Gastrocnemius medialis (tissue), 4 donors: Measurements from ENCODE around the gene TAOK3. TPM values are rescaled to one million over a fixed set of nuclear protein-coding genes. Genes with fewer than 3 reads are reported as not detected.
A peak's percentile ranks its signal among the peaks of the same experiment; 100 is the strongest.

ENCODE experiments used
- ATAC-seq, 2 donors: fragments of 150-250 bp; one replicate each; pipeline ENCODE4 v1.9.1; 2016
- DNase-seq, 2 donors: peaks; one replicate each; pipeline ENCODE4 v3.0.0-alpha.2; 2019
- H3K27ac ChIP-seq, 4 donors: fragments of 200-600 bp; sonication (generic); 1 replicate in 1 of 4; 2 replicates in 3 of 4; pipeline ENCODE4 v1.5.1; 2016 to 2018; ENCODE audit warnings: mild to moderate bottlenecking in 2 of 4, moderate library complexity in 1 of 4
- H3K27me3 ChIP-seq, 3 donors: fragments of 200-600 bp; sonication (generic) in 2 of 3; 1 replicate in 1 of 3; 2 replicates in 2 of 3; pipeline versions ENCODE4 v1.5.1 to v1.6.0; 2016 to 2019; ENCODE audit warnings: mild to moderate bottlenecking in 1 of 3, moderate library complexity in 1 of 3
- H3K36me3 ChIP-seq, 2 donors: fragments of 200-600 bp; sonication (generic) in 1 of 2; one replicate each; pipeline ENCODE4 v1.5.1; 2017 to 2018
- H3K4me1 ChIP-seq, 2 donors: fragments of 200-600 bp; sonication (generic) in 1 of 2; one replicate each; pipeline ENCODE4 v1.5.1; 2016 to 2017; ENCODE audit warnings: mild to moderate bottlenecking in 2 of 2
- H3K4me3 ChIP-seq, 4 donors: fragments of 200-600 bp; sonication (generic) in 3 of 4; 1 replicate in 1 of 4; 2 replicates in 3 of 4; pipeline ENCODE4 v1.5.1; 2016 to 2019; ENCODE audit warnings: mild to moderate bottlenecking in 2 of 4
- H3K9me3 ChIP-seq, 3 donors: fragments of 200-600 bp; sonication (generic) in 2 of 3; 1 replicate in 1 of 3; 2 replicates in 2 of 3; pipeline ENCODE4 v1.5.1; 2016 to 2019
- POLR2A ChIP-seq, 2 donors: fragments of 450-650 bp; IDR thresholded peaks; one replicate each; pipeline ENCODE4 v1.6.1; 2017; ENCODE audit warnings: antibody characterized with exemption in 2 of 2, mild to moderate bottlenecking in 2 of 2, moderate library complexity in 2 of 2
- in situ Hi-C, 4 donors: fragments of 200-750 bp; cut with MboI; loops; one replicate each; pipeline versions ENCODE4 v1.15.0 to v1.8.0; 2017; ENCODE audit warnings: low sequenced_read_pairs in 4 of 4
- intact Hi-C: fragments of 100-400 bp; cut with DNase I; formaldehyde crosslinking; loops from one replicate; pipeline ENCODE4 v1.15.1; 2023; ENCODE audit warnings: low total_unique reads
- total RNA-seq, 4 donors: library from RNA; depleted of rRNA; stranded (reverse); fragments of >200 nt; gene quantifications; one replicate each; pipeline versions ENCODE4 v1.1.0 to v1.2.3, GENCODE V29; 2016
- TF ChIP-seq, protein P1 (sequence below), 5 experiments: fragments of 450-650 bp in 3 of 5; fragments of 200-600 bp in 2 of 5; sonication (generic) in 2 of 5; IDR thresholded peaks in 4 of 5; conservative IDR thresholded peaks in 1 of 5; 1 replicate in 4 of 5; 2 replicates in 1 of 5; pipeline ENCODE4 v1.5.1; 2016 to 2019; ENCODE audit warnings: antibody characterized with exemption in 5 of 5, mild to moderate bottlenecking in 3 of 5, moderate library complexity in 3 of 5

Gene TAOK3
- total RNA-seq, 4 donors from 2014 or later = 13.5 to 24.5 (median 15.1) TPM

DNA sequence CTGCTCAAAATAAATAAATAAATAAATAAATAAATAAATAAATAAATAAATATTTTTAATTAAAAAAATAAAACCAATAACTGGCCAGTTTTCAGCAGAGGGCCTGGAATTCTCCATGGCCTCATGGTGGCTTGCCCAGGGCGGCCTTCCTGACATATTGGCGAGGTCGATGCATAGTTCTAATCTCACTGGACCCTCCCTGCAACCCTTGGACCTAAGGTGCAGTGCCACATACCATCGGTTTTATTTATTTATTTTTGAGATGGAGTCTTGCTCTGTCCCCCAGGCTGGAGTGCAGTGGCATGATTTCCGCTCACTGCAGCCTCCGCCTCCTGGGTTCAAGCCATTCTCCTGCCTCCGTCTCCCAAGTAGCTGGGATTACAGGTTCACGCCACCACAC lies 265.0 kb downstream of the TAOK3 start:
- no peak for DNase-seq
- in situ Hi-C loops (no loop called here), intact Hi-C loops (loop anchor here (10.0 kb wide), 1 partner anchor 93 kb away; the partner anchor contains the start of gene RFC5)

DNA sequence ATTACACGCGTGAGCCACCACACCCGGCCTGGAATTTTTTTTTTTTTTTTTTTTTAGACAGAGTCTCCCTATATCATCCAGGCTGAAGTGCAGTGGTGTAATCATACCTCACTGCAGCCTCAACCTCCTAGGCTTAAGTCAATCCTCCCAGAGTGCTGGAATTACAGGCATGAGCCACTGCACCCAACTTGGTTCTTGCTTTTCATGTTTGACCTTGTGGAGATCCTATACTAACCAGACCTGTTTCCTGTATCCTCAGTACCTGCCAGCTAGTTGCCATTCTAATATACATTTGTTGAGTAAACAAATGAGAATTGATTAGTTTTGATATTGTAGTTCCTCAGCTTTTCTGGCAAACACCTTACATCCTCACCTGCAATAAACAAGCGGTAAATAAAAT lies 265.7 kb downstream of the TAOK3 start:
- Histone ChIP-seq H3K4me1 (peaks cover 11 to 14% of the 10 kb centered on the region in 2 donors), H3K27me3 (no peaks in the 10 kb centered on the region), H3K9me3 (no peaks in the 10 kb centered on the region), H3K27ac (no peak overlapping the region), H3K4me3 (no peak overlapping the region), H3K36me3 (no peaks in the 10 kb centered on the region)
- no peak for TF ChIP-seq POLR2A (IDR thresholded peaks at IDR 0.05)
- TF ChIP-seq, protein P1, sequence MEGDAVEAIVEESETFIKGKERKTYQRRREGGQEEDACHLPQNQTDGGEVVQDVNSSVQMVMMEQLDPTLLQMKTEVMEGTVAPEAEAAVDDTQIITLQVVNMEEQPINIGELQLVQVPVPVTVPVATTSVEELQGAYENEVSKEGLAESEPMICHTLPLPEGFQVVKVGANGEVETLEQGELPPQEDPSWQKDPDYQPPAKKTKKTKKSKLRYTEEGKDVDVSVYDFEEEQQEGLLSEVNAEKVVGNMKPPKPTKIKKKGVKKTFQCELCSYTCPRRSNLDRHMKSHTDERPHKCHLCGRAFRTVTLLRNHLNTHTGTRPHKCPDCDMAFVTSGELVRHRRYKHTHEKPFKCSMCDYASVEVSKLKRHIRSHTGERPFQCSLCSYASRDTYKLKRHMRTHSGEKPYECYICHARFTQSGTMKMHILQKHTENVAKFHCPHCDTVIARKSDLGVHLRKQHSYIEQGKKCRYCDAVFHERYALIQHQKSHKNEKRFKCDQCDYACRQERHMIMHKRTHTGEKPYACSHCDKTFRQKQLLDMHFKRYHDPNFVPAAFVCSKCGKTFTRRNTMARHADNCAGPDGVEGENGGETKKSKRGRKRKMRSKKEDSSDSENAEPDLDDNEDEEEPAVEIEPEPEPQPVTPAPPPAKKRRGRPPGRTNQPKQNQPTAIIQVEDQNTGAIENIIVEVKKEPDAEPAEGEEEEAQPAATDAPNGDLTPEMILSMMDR (IDR thresholded peaks at IDR 0.05 in 4 of 5, conservative IDR thresholded peaks at IDR 0.05 in 1 of 5) = no peak
- no peak for ATAC-seq
- intact Hi-C loops = loop anchor here (10.0 kb wide), 1 partner anchor 92 kb away; the partner anchor contains the start of gene RFC5
- no peak for DNase-seq
- in situ Hi-C loops = no loop called here

More for the DNA sequence above, 265.0 kb downstream of the TAOK3 start:
- ATAC-seq = no peak
- no peaks in the 10 kb centered on the region for H3K9me3 ChIP-seq
- no peak for TF ChIP-seq POLR2A (IDR thresholded peaks at IDR 0.05)
- TF ChIP-seq, protein P1 (IDR thresholded peaks at IDR 0.05 in 4 of 5, conservative IDR thresholded peaks at IDR 0.05 in 1 of 5) = no peak
- H3K27ac ChIP-seq = no peak overlapping the region
- no peaks in the 10 kb centered on the region for H3K27me3 ChIP-seq
- H3K4me3 ChIP-seq = no peak overlapping the region
- H3K4me1 ChIP-seq = peaks cover 5 to 7% of the 10 kb centered on the region in 2 donors
- no peaks in the 10 kb centered on the region for H3K36me3 ChIP-seq

DNA sequence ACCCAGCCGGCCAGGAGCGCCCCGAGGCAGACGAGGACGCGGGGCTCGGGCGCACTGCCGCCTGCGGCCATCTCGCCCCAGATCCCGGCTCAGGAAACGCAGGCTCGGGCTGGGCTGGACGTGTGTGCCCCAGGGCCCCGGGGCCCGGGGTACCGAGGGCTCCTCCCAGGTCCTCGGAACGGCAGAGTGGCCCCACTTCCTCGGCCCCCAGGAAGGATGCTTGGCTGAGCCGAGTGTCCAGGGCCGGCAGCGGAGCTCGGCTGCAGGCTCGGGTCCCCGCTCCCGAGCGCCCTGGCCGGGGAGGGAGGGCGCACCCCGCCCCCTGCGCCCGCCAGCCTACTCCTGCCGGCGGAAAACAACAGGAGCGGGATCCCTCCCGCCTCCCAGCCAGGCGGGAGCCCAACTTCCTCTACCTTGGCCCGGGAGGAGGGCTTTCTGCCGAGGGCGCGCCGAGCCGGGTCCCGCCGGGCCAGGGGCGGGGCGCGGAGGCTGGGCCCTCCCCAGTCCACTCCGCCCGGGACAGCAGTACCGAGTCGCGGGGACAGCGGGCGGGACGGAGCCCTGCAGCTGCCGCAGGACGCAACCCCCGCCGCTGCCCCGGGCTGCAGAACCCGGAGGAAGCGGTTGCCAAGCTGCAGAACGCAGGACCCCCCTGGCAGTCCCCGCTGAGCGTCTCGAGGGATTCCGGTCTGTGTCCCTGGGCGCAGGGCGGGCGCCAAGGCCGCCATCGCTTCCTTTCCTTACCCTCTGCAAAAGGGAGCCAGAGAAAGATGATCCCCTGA lies 268.9 kb downstream of the TAOK3 start, which contains the start of gene VSIG10:
VSIG10 (minus strand) TSS at position 411 of the 782 bp plus-strand sequence; CDS start at position 71, 340 bp downstream.
- peaks cover 14 to 24% of the 10 kb centered on the region in 2 donors for H3K4me1 ChIP-seq
- peak within 1 kb of the TSS; percentile 70 to 93 (median 92) for H3K4me3 ChIP-seq
- H3K27ac ChIP-seq = peak within 1 kb of the TSS; percentile 81 to 97 (median 95)
- intact Hi-C loops (loop anchor here (1.0 to 10.0 kb wide), 5 partner anchors 32 to 269 kb away; partner anchors contain the start of genes RFC5, TAOK3 and WSB2), in situ Hi-C loops (no loop called here)
- no peaks in the 10 kb centered on the region for H3K27me3 ChIP-seq
- DNase-seq = peak; percentile 74 to 80
- H3K9me3 ChIP-seq = no peaks in the 10 kb centered on the region
- TF ChIP-seq, protein P1 (IDR thresholded peaks at IDR 0.05 in 4 of 5, conservative IDR thresholded peaks at IDR 0.05 in 1 of 5) = no peak
- peak; percentile 49 to 71 for TF ChIP-seq POLR2A (IDR thresholded peaks at IDR 0.05)
- H3K36me3 ChIP-seq = no peaks in the 10 kb centered on the region
- ATAC-seq = peak; percentile 93

DNA sequence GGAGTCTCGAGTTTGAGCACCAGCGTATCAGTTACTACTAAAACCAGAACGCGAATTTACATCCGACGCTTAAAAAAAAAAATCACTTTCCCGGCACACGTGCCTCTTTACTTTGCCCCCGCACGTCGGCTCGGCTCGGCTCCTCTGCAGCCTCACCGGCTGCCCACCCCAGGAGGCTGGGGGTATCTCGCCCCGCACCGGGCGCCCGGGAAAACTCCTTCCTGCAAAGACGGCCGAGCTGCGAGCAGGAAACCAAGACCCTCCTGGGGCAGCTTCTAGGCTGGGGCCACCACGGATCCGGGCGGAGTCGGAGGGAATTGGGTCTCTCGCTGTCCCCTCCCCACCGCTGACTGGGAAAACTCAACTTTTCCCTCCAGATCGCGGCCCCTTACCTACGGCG lies 269.5 kb downstream of the TAOK3 start:
- intact Hi-C loops = loop anchor here (2.0 to 10.0 kb wide), 3 partner anchors 50 to 269 kb away; partner anchors contain the start of genes RFC5 and TAOK3
- DNase-seq = no peak

More for the DNA sequence above, 269.5 kb downstream of the TAOK3 start:
- ATAC-seq = peak in 1 of 2 donors; percentile 9
- no peaks in the 10 kb centered on the region for H3K36me3 ChIP-seq
- peak overlapping the region; percentile 81 to 97 (median 95) for H3K27ac ChIP-seq
- peak overlapping the region; percentile 70 to 93 (median 92) for H3K4me3 ChIP-seq
- peaks cover 14 to 24% of the 10 kb centered on the region in 2 donors for H3K4me1 ChIP-seq
- no peaks in the 10 kb centered on the region for H3K9me3 ChIP-seq
- in situ Hi-C loops = no loop called here
- H3K27me3 ChIP-seq = no peaks in the 10 kb centered on the region
- TF ChIP-seq POLR2A (IDR thresholded peaks at IDR 0.05) = no peak
- TF ChIP-seq, protein P1 (IDR thresholded peaks at IDR 0.05 in 4 of 5, conservative IDR thresholded peaks at IDR 0.05 in 1 of 5) = no peak
